NCI-H2196 treated with DMSO at 0.1 percent for 48 hours (cell line): ENCODE results near the gene TNIP3.

Source experiments
- DNase-seq: peaks from one replicate; lab custom pipeline; 2025; ENCODE audit not compliant: unreplicated experiment; lab: John Stamatoyannopoulos, UW

TNIP3 gene

GRCh38 chr4:121139533-121140222 is 24.4 kb downstream of the TNIP3 start:
- no peak for DNase-seq

- no peak for DNase-seq
Measured at GRCh38 chr4:121138039-121138825, 25.9 kb downstream of the TNIP3 start.

- no peak for DNase-seq
Measured at GRCh38 chr4:121130326-121130660, 33.8 kb downstream of the TNIP3 start.

GRCh38 chr4:121129606-121130325 is 34.4 kb downstream of the TNIP3 start:
- no peak for DNase-seq

- no peak for DNase-seq
Measured at GRCh38 chr4:121127100-121127499, 37.0 kb downstream of the TNIP3 start.

GRCh38 chr4:121126449-121127006 is 37.6 kb downstream of the TNIP3 start:
- no peak for DNase-seq

- no peak for DNase-seq
Measured at GRCh38 chr4:121125498-121125885, 38.6 kb downstream of the TNIP3 start.

- DNase-seq: no peak
Measured at GRCh38 chr4:121122661-121123060, 41.5 kb downstream of the TNIP3 start.

GRCh38 chr4:121119715-121120114 is 44.4 kb downstream of the TNIP3 start:
- no peak for DNase-seq

- DNase-seq: no peak
Measured at GRCh38 chr4:121118344-121118743, 45.8 kb downstream of the TNIP3 start.

GRCh38 chr4:121114756-121115155 is 49.4 kb downstream of the TNIP3 start:
- no peak for DNase-seq

GRCh38 chr4:121112530-121112929 is 51.6 kb downstream of the TNIP3 start:
- DNase-seq: no peak

- no peak for DNase-seq
Measured at GRCh38 chr4:121108557-121108956, 55.6 kb downstream of the TNIP3 start.

GRCh38 chr4:121107507-121107906 is 56.6 kb downstream of the TNIP3 start:
- DNase-seq: no peak

GRCh38 chr4:121100093-121100775 is 63.9 kb downstream of the TNIP3 start:
- no peak for DNase-seq

- DNase-seq: no peak
Measured at GRCh38 chr4:121098266-121098665, 65.9 kb downstream of the TNIP3 start.

GRCh38 chr4:121096629-121097028 is 67.5 kb downstream of the TNIP3 start:
- no peak for DNase-seq

GRCh38 chr4:121096191-121096590 is 67.9 kb downstream of the TNIP3 start:
- DNase-seq: no peak

GRCh38 chr4:121094297-121094966 is 69.7 kb downstream of the TNIP3 start:
- no peak for DNase-seq

- DNase-seq: no peak
Measured at GRCh38 chr4:121093261-121093660, 70.9 kb downstream of the TNIP3 start.

GRCh38 chr4:121091941-121092340 is 72.2 kb downstream of the TNIP3 start:
- DNase-seq: no peak
